Measurements from ENCODE around the gene INAFM2. TPM values are rescaled to one million over a fixed set of nuclear protein-coding genes. Genes with fewer than 3 reads are reported as not detected.

The INAFM2 gene
- total RNA-seq, 1 experiment from 2014 or later: 25.4 TPM

- no peak overlapping the region for H4K8ac ChIP-seq (replicated peaks; ENCODE audit: insufficient read length, low read depth, low read length)
- H3K27me3 Mint-ChIP-seq (ENCODE audit: low read depth): peaks cover 19% of the 10 kb centered on the region
- no peak overlapping the region for H2AFZ ChIP-seq (ENCODE audit: low read length)
- H3K4me1 ChIP-seq (ENCODE audit: insufficient read depth, low read length): no peaks in the 10 kb centered on the region
- no peak overlapping the region for H3K56ac ChIP-seq (ENCODE audit: insufficient read length, low read depth, low read length)
- H3K9me3 Mint-ChIP-seq: no peaks in the 10 kb centered on the region
- no peak overlapping the region for H2BK12ac ChIP-seq (ENCODE audit: insufficient read length, low read depth, low read length)
- TF ChIP-seq, protein P1, sequence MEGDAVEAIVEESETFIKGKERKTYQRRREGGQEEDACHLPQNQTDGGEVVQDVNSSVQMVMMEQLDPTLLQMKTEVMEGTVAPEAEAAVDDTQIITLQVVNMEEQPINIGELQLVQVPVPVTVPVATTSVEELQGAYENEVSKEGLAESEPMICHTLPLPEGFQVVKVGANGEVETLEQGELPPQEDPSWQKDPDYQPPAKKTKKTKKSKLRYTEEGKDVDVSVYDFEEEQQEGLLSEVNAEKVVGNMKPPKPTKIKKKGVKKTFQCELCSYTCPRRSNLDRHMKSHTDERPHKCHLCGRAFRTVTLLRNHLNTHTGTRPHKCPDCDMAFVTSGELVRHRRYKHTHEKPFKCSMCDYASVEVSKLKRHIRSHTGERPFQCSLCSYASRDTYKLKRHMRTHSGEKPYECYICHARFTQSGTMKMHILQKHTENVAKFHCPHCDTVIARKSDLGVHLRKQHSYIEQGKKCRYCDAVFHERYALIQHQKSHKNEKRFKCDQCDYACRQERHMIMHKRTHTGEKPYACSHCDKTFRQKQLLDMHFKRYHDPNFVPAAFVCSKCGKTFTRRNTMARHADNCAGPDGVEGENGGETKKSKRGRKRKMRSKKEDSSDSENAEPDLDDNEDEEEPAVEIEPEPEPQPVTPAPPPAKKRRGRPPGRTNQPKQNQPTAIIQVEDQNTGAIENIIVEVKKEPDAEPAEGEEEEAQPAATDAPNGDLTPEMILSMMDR (conservative IDR thresholded peaks at IDR 0.05): peak; percentile 100
- H3K27me3 ChIP-seq (ENCODE audit: insufficient read depth, low read length): no peaks in the 10 kb centered on the region
- H2BK5ac ChIP-seq (ENCODE audit: insufficient read length, low read length): no peak overlapping the region
- H3K79me1 ChIP-seq (ENCODE audit: insufficient read depth, low read depth, low read length, poor library complexity, severe bottlenecking): no peaks in the 10 kb centered on the region
- no CpG with 5 or more reads among the region's 26 CpGs for WGBS (ENCODE audit: extremely low coverage, insufficient read length, low lambda C conversion rate)
- DNase-seq: peak; percentile 87
- H3K4me2 ChIP-seq (ENCODE audit: insufficient read depth, insufficient read length, low read length): no peak overlapping the region
- no peak overlapping the region for H3K9ac ChIP-seq (ENCODE audit: extremely low read depth, insufficient read length, low read length)
- H3K4me1 Mint-ChIP-seq: peaks cover 6 to 45% of the 10 kb centered on the region in 2 experiments
- no peaks in the 10 kb centered on the region for H3K9me3 ChIP-seq (ENCODE audit: control insufficient read depth, low read depth, low read length)
- no peak overlapping the region for H4K91ac ChIP-seq (ENCODE audit: insufficient read length, low read depth, low read length)
- H3K79me2 ChIP-seq (ENCODE audit: insufficient read depth, low read length): no peaks in the 10 kb centered on the region
- H2AK5ac ChIP-seq (ENCODE audit: insufficient read length, low read length): no peak overlapping the region
- no peak overlapping the region for H3K4ac ChIP-seq (ENCODE audit: low read depth, low read length)
- no peak overlapping the region for H3T11ph ChIP-seq (ENCODE audit: low read length)
- no peak overlapping the region for H3K27ac ChIP-seq (ENCODE audit: insufficient read length, low read depth, low read length)
- H3K23me2 ChIP-seq (ENCODE audit: insufficient read length, low read depth, low read length, poor library complexity, severe bottlenecking): peaks cover 2% of the 10 kb centered on the region
- H2BK120ac ChIP-seq (ENCODE audit: low read depth, low read length, poor library complexity, severe bottlenecking): no peak overlapping the region
- no peak overlapping the region for H4K5ac ChIP-seq (ENCODE audit: insufficient read length, low read depth, low read length)
- no peak overlapping the region for H3K27ac Mint-ChIP-seq
- no peaks in the 10 kb centered on the region for H4K20me1 ChIP-seq (ENCODE audit: control insufficient read depth, insufficient read depth, insufficient read length)
- H3K23ac ChIP-seq (ENCODE audit: insufficient read length, low read depth, low read length): no peak overlapping the region
- no peak overlapping the region for H2BK20ac ChIP-seq (ENCODE audit: low read depth, low read length, poor library complexity, severe bottlenecking)
- peaks cover 0 to 11% (median 2%) of the 10 kb centered on the region in 3 experiments; a peak in 2 of 7 replicates for H3K36me3 Mint-ChIP-seq (ENCODE audit: insufficient read depth in 1 of 3, low read depth in 3 of 3)
- H3K14ac ChIP-seq (ENCODE audit: insufficient read depth, low read length): no peak overlapping the region
- peak overlapping the region in 1 of 2 experiments; percentile 32; a peak in 1 of 5 replicates for H3K4me3 Mint-ChIP-seq
- no peak overlapping the region for H2BK15ac ChIP-seq (ENCODE audit: low read depth, low read length)
- H3K18ac ChIP-seq (ENCODE audit: insufficient read length, low read depth, low read length): no peak overlapping the region
These were observed 48.9 kb upstream of the INAFM2 start for GRCh38 chr15:40274350-40275274.
